GM23248 (cell line): Measurements from ENCODE around the gene RASSF1. TPM values are rescaled to one million over a fixed set of nuclear protein-coding genes. Genes with fewer than 3 reads are reported as not detected.

Source experiments
- DNase-seq: peaks from one replicate; pipeline ENCODE4 v3.0.0-alpha.2; 2015
- H2AFZ ChIP-seq: fragments of 200-600 bp; sonication (generic); 2 replicates; pipeline ENCODE4 v1.6.1; 2016; ENCODE audit warnings: antibody characterized with exemption
- H3F3A ChIP-seq: fragments of 200-600 bp; sonication (generic); 2 replicates; pipeline ENCODE4 v1.6.1; 2016; ENCODE audit warnings: mild to moderate bottlenecking, antibody characterized with exemption, mixed run types; ENCODE audit not compliant: insufficient read depth
- H3K27ac ChIP-seq: fragments of 200-600 bp; sonication (generic); 2 replicates; pipeline ENCODE4 v1.5.1; 2016; ENCODE audit warnings: mild to moderate bottlenecking
- H3K27me3 ChIP-seq: fragments of 200-600 bp; sonication (generic); replicated peaks from 2 replicates; pipeline ENCODE4 v1.6.1; 2016; ENCODE audit warnings: mild to moderate bottlenecking; ENCODE audit not compliant: insufficient read depth
- H3K36me3 ChIP-seq: fragments of 200-600 bp; sonication (generic); 2 replicates; pipeline ENCODE4 v1.6.1; 2016; ENCODE audit warnings: low read depth, mild to moderate bottlenecking
- H3K4me1 ChIP-seq: fragments of 200-600 bp; sonication (generic); 2 replicates; pipeline ENCODE4 v1.6.1; 2016; ENCODE audit warnings: mild to moderate bottlenecking; ENCODE audit not compliant: insufficient read depth
- H3K4me2 ChIP-seq: fragments of 200-600 bp; sonication (generic); one replicate; pipeline ENCODE4 v1.6.1; 2016; ENCODE audit warnings: mild to moderate bottlenecking; ENCODE audit not compliant: unreplicated experiment
- H3K4me3 ChIP-seq: fragments of 200-600 bp; sonication (generic); 2 replicates; pipeline ENCODE4 v1.5.1; 2016; ENCODE audit warnings: mild to moderate bottlenecking
- H3K79me2 ChIP-seq: fragments of 200-600 bp; sonication (generic); 2 replicates; pipeline ENCODE4 v1.6.1; 2016; ENCODE audit warnings: mild to moderate bottlenecking; ENCODE audit not compliant: insufficient read depth
- H3K9ac ChIP-seq: fragments of 200-600 bp; sonication (generic); 2 replicates; pipeline ENCODE4 v1.6.1; 2016; ENCODE audit warnings: mild to moderate bottlenecking
- H3K9me2 ChIP-seq: fragments of 200-600 bp; sonication (generic); 2 replicates; pipeline ENCODE4 v1.6.1; 2016; ENCODE audit warnings: mixed run types, mild to moderate bottlenecking, moderate library complexity; ENCODE audit not compliant: insufficient read depth
- H3K9me3 ChIP-seq: fragments of 200-600 bp; sonication (generic); one replicate; pipeline ENCODE4 v1.6.1; 2017; ENCODE audit warnings: low read depth
- H4K20me1 ChIP-seq: fragments of 200-600 bp; sonication (generic); 2 replicates; pipeline ENCODE4 v1.6.0; 2016; ENCODE audit not compliant: insufficient read depth
- EZH2 ChIP-seq: fragments of 200-600 bp; sonication (generic); IDR thresholded peaks from 2 replicates; pipeline ENCODE4 v1.6.1; 2018; ENCODE audit warnings: antibody characterized with exemption, mild to moderate bottlenecking; ENCODE audit not compliant: insufficient read depth, poor library complexity, severe bottlenecking
- EZH2phosphoT487 ChIP-seq: fragments of 200-600 bp; sonication (generic); IDR thresholded peaks from 2 replicates; pipeline ENCODE4 v1.6.1; 2018; ENCODE audit warnings: antibody characterized with exemption, moderate library complexity, mild to moderate bottlenecking, low read depth; ENCODE audit not compliant: insufficient read depth
- WGBS, 2 experiments: methylation state at CpG; one replicate each; pipeline ENCODE4 v1.1.6; 2015 to 2017; ENCODE audit warnings: low lambda C conversion rate in 2 of 2, low coverage in 1 of 2; ENCODE audit errors: missing lambda C conversion rate in 2 of 2; 5-methylcytosine and 5-hydroxymethylcytosine counted together
- in situ Hi-C: fragments of 300-500 bp; cut with MboI; formaldehyde crosslinking; loops from 2 replicates; pipeline ENCODE4 v1.15.0; 2020
- polyA plus RNA-seq: library from polyadenylated mRNA; unstranded; fragments of >200 nt; fragmentation: Nextera tagmentation; extraction: Ambion mirVana; gene quantifications from 2 replicates; pipeline ENCODE4 v1.2.1, GENCODE V29; 2016
- total RNA-seq: library from RNA; depleted of rRNA; stranded (reverse); fragments of >200 nt; shearing (Covaris generic); gene quantifications from 2 replicates; pipeline ENCODE4 v1.2.3, GENCODE V29; 2014

The RASSF1 gene
- total and polyA plus RNA-seq, 2 experiments from 2014 or later: 56.4 to 57.5 TPM

DNA sequence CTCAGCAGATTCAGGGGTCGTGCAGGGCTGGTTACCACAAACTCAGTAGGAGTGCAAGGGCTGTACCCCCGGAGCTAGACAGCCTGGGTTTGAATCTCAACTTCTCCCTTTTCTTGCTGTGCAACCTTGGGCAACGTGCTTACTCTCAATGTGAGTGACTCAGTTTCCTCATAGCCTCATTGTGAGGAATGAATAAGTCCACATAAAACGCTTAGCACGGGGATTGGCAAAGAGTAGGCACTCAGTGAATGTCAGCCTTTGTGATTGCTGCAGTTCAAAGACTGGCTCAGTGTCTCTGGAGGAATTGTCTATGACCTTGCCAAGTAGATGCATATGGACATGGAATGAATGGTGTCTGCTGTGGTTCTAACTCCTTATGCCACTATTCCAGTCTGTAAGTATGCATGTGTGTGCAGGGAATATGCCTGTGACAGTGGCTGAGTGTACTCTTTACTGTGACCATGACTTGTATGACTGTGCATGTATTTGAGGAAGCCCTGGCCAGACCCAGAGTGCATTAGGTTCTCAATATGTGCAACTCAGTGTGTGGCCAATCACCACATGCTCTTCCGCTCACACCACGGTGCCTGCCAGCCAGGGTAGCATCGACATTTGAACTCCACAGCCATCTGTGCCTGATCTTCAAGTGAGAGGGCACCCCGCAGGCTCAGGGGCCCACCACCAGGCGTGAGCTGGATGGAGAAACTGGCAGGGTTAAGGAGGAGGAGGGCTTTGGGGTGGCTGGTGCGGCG, 40.5 kb downstream of the RASSF1 start:
- Histone ChIP-seq H3K79me2 (no peaks in the 10 kb centered on the region), H3K9me3 (no peaks in the 10 kb centered on the region), H2AFZ (peak overlapping the region; percentile 75), H3K4me1 (peaks cover 11% of the 10 kb centered on the region), H4K20me1 (no peaks in the 10 kb centered on the region), H3K27me3 (no peaks in the 10 kb centered on the region), H3K4me3 (peak overlapping the region; percentile 68), H3K9me2 (no peaks in the 10 kb centered on the region), H3F3A (peaks cover 11% of the 10 kb centered on the region), H3K27ac (peak overlapping the region; percentile 89), H3K4me2 (peak overlapping the region; percentile 80), H3K36me3 (no peaks in the 10 kb centered on the region), H3K9ac (peak overlapping the region; percentile 82)
- WGBS, 2 experiments: 33 to 36% methylated on average over 12 of the region's 12 CpGs
- peak; percentile 86 for DNase-seq
- TF ChIP-seq EZH2: no peak
- TF ChIP-seq EZH2phosphoT487: no peak
- in situ Hi-C loops: no loop called here

DNA sequence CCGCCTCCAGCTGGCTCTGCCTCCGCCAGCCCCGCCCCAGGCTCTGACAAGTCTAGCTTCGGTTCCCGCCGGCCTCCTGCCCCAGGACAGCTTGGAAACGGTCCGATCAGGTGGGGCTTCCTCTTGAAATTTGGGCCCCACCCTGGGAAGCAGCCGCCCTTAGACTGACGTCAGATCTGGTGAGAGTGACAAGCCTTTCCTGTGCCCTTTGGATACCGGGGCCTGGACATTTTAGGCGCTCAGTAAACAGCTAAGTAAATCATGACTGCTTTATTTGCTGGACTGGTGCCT, 41.1 kb downstream of the RASSF1 start:
- Histone ChIP-seq H3K4me1 (peaks cover 11% of the 10 kb centered on the region), H2AFZ (peak overlapping the region; percentile 75), H3K9me3 (no peaks in the 10 kb centered on the region), H3K4me3 (peak overlapping the region; percentile 68), H3K79me2 (no peaks in the 10 kb centered on the region), H3K9me2 (no peaks in the 10 kb centered on the region), H3K36me3 (no peaks in the 10 kb centered on the region), H3K27me3 (no peaks in the 10 kb centered on the region), H3F3A (peaks cover 11% of the 10 kb centered on the region), H3K4me2 (peak overlapping the region; percentile 80), H4K20me1 (no peaks in the 10 kb centered on the region), H3K9ac (peak overlapping the region; percentile 82), H3K27ac (peak overlapping the region; percentile 89)
- DNase-seq: no peak
- WGBS, 2 experiments: 2 to 3% methylated on average over 12 of the region's 12 CpGs
- no peak for TF ChIP-seq EZH2
- no peak for TF ChIP-seq EZH2phosphoT487
- in situ Hi-C loops: no loop called here

DNA sequence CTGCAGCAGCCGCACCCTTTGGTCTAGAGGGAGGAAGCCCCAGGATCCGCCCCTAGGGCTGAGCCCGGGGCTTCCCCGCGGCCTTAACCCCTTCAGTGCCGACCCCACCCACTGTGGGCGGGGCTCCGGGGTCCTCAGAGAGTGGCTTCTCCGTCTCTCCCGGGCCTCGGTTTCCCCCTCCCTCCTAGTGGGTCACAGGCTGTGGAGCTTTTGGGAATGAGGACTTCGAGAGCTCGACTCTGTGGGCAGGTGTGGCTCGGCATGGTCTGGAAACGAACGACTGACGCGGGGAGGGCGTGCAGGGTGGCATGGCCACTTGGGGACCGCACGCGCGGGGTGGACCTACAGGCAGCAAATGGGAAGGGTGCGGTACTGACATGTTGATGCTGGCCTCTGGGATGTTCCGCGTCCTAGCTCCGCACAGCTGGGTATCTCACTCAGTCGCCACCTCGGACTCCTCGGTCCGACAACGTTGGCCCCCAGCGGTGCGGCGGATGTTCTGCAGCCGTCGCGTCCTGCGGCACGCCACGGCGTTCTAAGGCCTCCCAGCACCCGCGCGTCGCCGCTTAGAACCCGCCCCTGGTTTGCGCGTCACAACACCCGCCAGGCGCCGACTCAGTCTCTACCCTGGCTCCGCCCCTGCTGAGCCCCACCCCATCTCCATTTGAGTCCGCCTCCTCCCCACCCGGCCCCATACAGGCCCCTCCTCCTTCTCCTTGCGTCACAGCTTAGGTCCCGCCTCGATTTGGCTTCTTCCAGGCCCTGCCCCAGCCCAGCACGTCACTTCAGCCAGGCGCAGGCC, 41.6 kb downstream of the RASSF1 start, which contains the start of the genes HYAL3 and NAA80:
Gene HYAL3, minus strand, starts transcription at position 570 of the 802 bp plus-strand sequence. CDS start 3,803 bp downstream, outside the sequence.
Gene NAA80, minus strand, starts transcription at position 570 of the 802 bp plus-strand sequence. CDS start 1,942 bp downstream, outside the sequence.
- no peaks in the 10 kb centered on the region for H4K20me1 ChIP-seq
- no peaks in the 10 kb centered on the region for H3K79me2 ChIP-seq
- H3F3A ChIP-seq: peaks cover 11% of the 10 kb centered on the region
- DNase-seq: peak; percentile 100
- H3K4me1 ChIP-seq: peaks cover 11% of the 10 kb centered on the region
- peak within 1 kb of the TSS; percentile 93 for H3K9ac ChIP-seq
- H3K9me3 ChIP-seq: no peaks in the 10 kb centered on the region
- H3K4me2 ChIP-seq: peak within 1 kb of the TSS; percentile 94
- WGBS, 2 experiments: 1% methylated on average over 50 to 51 of the region's 61 CpGs
- H2AFZ ChIP-seq: peak within 1 kb of the TSS; percentile 94
- TF ChIP-seq EZH2 (no peak), EZH2phosphoT487 (no peak)
- in situ Hi-C loops: no loop called here
- peak within 1 kb of the TSS; percentile 90 for H3K4me3 ChIP-seq
- H3K9me2 ChIP-seq: no peaks in the 10 kb centered on the region
- H3K27me3 ChIP-seq: no peaks in the 10 kb centered on the region
- no peaks in the 10 kb centered on the region for H3K36me3 ChIP-seq
- peak within 1 kb of the TSS; percentile 89 for H3K27ac ChIP-seq

DNA sequence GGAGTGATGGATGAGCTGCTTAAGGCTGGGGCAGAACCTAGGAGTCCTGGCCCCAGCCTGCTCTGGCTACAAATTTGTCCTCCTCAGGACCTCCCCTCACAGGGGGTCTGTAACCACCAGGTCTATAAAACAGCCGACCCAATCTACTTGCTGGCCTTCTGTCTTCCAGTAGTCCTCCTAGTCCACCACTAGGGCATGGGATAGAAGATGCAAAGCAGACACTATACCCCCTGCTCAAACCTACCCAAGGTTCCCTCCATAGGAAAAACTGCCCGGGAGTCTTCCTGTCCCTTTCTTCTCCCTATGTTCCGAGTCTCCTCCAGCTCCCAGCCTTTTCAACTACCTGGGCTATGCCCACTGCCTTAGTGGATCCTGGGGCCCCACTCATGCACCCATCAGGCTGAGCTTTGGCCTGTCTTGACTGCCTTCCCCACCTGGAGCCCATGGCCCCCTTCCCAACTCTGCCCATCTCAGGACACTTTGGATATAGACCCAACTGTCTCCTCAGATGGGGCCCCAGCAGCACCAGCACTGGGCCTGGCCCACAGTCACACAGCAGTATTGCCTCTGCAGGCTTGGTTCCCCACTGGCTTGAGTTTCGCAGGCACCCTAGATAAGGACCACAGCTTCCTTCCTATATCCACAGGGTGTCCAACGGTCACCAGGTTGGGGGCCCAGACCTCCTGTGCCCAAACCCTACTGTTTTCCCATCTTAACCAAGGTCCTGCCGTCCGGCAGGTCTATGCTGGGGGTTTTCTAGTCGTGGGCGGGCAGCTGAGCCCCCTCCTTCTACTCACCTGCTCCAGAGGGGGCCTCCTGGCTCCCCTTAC, 42.5 kb downstream of the RASSF1 start:
- Histone ChIP-seq H3K4me3 (peak overlapping the region; percentile 90), H3K4me2 (peak overlapping the region; percentile 94), H3K79me2 (no peaks in the 10 kb centered on the region), H3K9me2 (no peaks in the 10 kb centered on the region), H4K20me1 (no peaks in the 10 kb centered on the region), H3K9me3 (no peaks in the 10 kb centered on the region), H3K27me3 (no peaks in the 10 kb centered on the region), H3K36me3 (no peaks in the 10 kb centered on the region), H3K4me1 (peaks cover 11% of the 10 kb centered on the region), H3F3A (peaks cover 11% of the 10 kb centered on the region), H3K9ac (peak overlapping the region; percentile 93), H3K27ac (no peak overlapping the region), H2AFZ (peak overlapping the region; percentile 94; the same call in 1 of the 2 replicates)
- TF ChIP-seq EZH2phosphoT487 (no peak), EZH2 (no peak)
- in situ Hi-C loops: no loop called here
- WGBS, 2 experiments: 50 to 54% methylated on average over 7 to 9 of the region's 9 CpGs
- DNase-seq: peak; percentile 45
